ENCODE measurements around the gene PTP4A1. TPM values are rescaled to one million over a fixed set of nuclear protein-coding genes. Genes with fewer than 3 reads are reported as not detected.

Gene PTP4A1
- total and polyA plus RNA-seq, 2 of the 4 experiments (the other 2 are of a cell fraction): 31.2 to 53.1 TPM

DNA sequence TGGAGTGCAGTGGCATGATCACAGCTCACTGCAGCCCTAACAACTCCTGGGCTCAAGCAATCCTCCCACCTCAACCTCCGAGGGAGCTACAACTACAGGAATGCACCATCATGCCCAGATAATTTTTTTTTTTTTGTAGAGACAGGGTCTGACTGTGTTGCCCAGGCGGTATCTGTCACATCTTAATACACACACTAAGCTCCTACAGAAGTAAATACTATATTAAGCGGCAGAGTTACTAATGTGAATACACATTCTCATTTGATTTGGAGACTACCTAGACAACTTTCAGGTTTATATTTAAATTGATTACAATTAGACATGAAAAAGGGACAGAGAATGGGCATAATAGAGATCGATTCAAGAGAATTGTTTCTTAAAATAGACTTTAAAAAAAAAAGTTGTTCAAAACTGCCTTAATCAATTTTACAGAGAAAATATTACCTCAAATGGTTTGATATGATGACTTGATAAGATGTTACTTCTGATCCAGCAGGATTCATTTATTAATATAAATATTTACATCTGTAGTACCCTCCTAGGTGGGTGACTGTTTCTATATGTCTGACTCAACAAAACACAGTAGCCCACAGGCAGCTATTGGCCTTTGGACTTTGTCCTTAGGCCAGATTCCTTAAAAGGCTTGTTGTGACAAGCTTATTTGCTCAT is 7.1 kb upstream of the PTP4A1 start:
- Histone ChIP-seq H2BK5ac (ENCODE audit: low read depth, low read length, poor library complexity, severe bottlenecking) (no peak overlapping the region), H2BK20ac (ENCODE audit: low read depth, low read length) (no peak overlapping the region), H4K5ac (ENCODE audit: low read depth, low read length) (no peak overlapping the region), H3K14ac (replicated peaks; ENCODE audit: low read depth, low read length) (no peak overlapping the region), H3K18ac (ENCODE audit: low read depth, low read length) (no peak overlapping the region; the same call in 1 of the 2 replicates), H2AK9ac (replicated peaks; ENCODE audit: low read depth, low read length, poor library complexity) (no peak overlapping the region), H2AFZ (replicated peaks; ENCODE audit: low read length, poor library complexity) (no peak overlapping the region), H4K20me1 (ENCODE audit: insufficient read depth, low read length) (no peaks in the 10 kb centered on the region), H3K27me3 (ENCODE audit: control insufficient read depth, insufficient read depth, low read length) (no peaks in the 10 kb centered on the region), H3K23ac (ENCODE audit: low read depth, low read length) (no peak overlapping the region), H4K8ac (ENCODE audit: low read depth in 2 of 2, low read length in 2 of 2) (no peak overlapping the region), H3K79me1 (ENCODE audit: low read depth in 1 of 2, low read length in 2 of 2) (no peaks in the 10 kb centered on the region), H3K4ac (ENCODE audit: low read depth, low read length) (no peak overlapping the region), H3K9ac (ENCODE audit: low read depth, low read length) (no peak overlapping the region), H3K4me1 (ENCODE audit: control insufficient read depth, insufficient read depth, low read length) (peaks cover 2% of the 10 kb centered on the region; the same call in 1 of the 2 replicates), H2BK15ac (ENCODE audit: low read depth, low read length) (no peak overlapping the region), H4K91ac (ENCODE audit: insufficient read depth, low read depth, low read length) (no peak overlapping the region; the same call in 1 of the 2 replicates), H3K27ac (ENCODE audit: insufficient read depth, low read length) (no peak overlapping the region), H3K9me1 (ENCODE audit: insufficient read depth, low read length) (no peaks in the 10 kb centered on the region), H3K56ac (ENCODE audit: extremely low read depth, insufficient read depth, low read length) (no peak overlapping the region), H2BK120ac (ENCODE audit: low read depth, low read length) (no peak overlapping the region), H3K36me3 (ENCODE audit: control insufficient read depth, insufficient read depth, low read length) (no peaks in the 10 kb centered on the region), H3K9me3 (ENCODE audit: control insufficient read depth, insufficient read depth, low read length) (no peaks in the 10 kb centered on the region), H2AK5ac (ENCODE audit: low read depth, low read length) (no peak overlapping the region), H3K4me2 (ENCODE audit: low read depth, low read length) (no peak overlapping the region), H3K4me3 (ENCODE audit: insufficient read depth, low read depth, low read length) (no peak overlapping the region)
- ChIA-PET POLR2A (ENCODE audit: unreplicated experiment) (no interaction called here), CTCF (interaction anchor here (0.6 kb wide), 1 partner anchor 213 kb away, joined by 3 read pairs; no protein-coding TSS in a partner anchor)
- DNase-seq (no peak), ATAC-seq (ENCODE audit: low read depth) (no peak)
- in situ Hi-C loops (cut with MboI; ENCODE audit: low sequenced_read_pairs): loop anchor here (25.0 kb wide), 1 partner anchor 203 kb away; no protein-coding TSS in a partner anchor
- WGBS, 2 experiments (ENCODE audit: extremely low coverage in 2 of 2, insufficient read length in 1 of 2): no CpG with 5 or more reads among the region's 4 CpGs
- intact Hi-C loops (cut with micrococcal nuclease): no loop called here
- no TSS peak for BruUV-seq (replicated peaks)
- dilution Hi-C loops (cut with HindIII; ENCODE audit: low sequenced_read_pairs, unreplicated experiment): no loop called here
- TF ChIP-seq CEBPB (IDR thresholded peaks at IDR 0.05; ENCODE audit: low read depth, low read length) (no peak), RAD21 (IDR thresholded peaks at IDR 0.05; ENCODE audit: low read length) (no peak), SMC3 (IDR thresholded peaks at IDR 0.05; ENCODE audit: low read depth, low read length) (no peak)
